Colonic mucosa (tissue), 4 donors: Measurements from ENCODE around the gene EPC1. TPM values are rescaled to one million over a fixed set of nuclear protein-coding genes. Genes with fewer than 3 reads are reported as not detected.

Source experiments
- DNase-seq: peaks from one replicate; pipeline ENCODE4 v3.0.0-alpha.2; 2020
- H3K27ac ChIP-seq: fragments of 200-600 bp; one replicate; pipeline ENCODE4 v1.8.0; 2021
- H3K27me3 ChIP-seq: fragments of 200-600 bp; one replicate; pipeline ENCODE4 v1.8.0; 2021
- H3K36me3 ChIP-seq: fragments of 200-600 bp; one replicate; pipeline ENCODE4 v1.8.0; 2021
- H3K4me1 ChIP-seq: fragments of 200-600 bp; one replicate; pipeline ENCODE4 v1.8.0; 2021; ENCODE audit warnings: mild to moderate bottlenecking
- H3K4me3 ChIP-seq: fragments of 200-600 bp; one replicate; pipeline ENCODE4 v1.8.0; 2021
- H3K9ac ChIP-seq, 2 donors: one replicate each; pipeline ENCODE4 v1.7.0; 2013; ENCODE audit warnings: control low read depth in 2 of 2, low read depth in 2 of 2, low read length in 2 of 2
- H3K9me3 ChIP-seq: fragments of 200-600 bp; one replicate; pipeline ENCODE4 v1.8.0; 2021
- CTCF ChIP-seq: fragments of 200-600 bp; IDR thresholded peaks from one replicate; pipeline ENCODE4 v1.8.0; 2022; ENCODE audit warnings: antibody characterized with exemption, mild to moderate bottlenecking
- intact Hi-C: fragments of 100-400 bp; cut with DNase I; formaldehyde crosslinking; loops from one replicate; pipeline ENCODE4 v1.14.1; 2022
- total RNA-seq, 2 donors: library from RNA; stranded (reverse); fragmentation: NEBNext Ultra II Directional in 1 of 2; extraction: Animal tissue kit (Norgen Biotek cat#: 25700) in 1 of 2; gene quantifications; one replicate each; pipeline ENCODE4 v1.2.1, GENCODE V29; 2021
- donor health status: healthy.
- donor health status: DM: no; HTN: no; CAD: no.
- donor health status: DM: no; HTN: no; CAD: no.

The EPC1 gene
- total RNA-seq, 2 donors from 2014 or later: 24.5 to 30.9 TPM

- intact Hi-C loops: no loop called here
- DNase-seq: no peak
- TF ChIP-seq CTCF: no peak
- Histone ChIP-seq H3K36me3 (peaks cover 11% of the 10 kb centered on the region), H3K9me3 (no peaks in the 10 kb centered on the region), H3K27ac (no peak overlapping the region), H3K9ac (no peak overlapping the region), H3K4me3 (no peak overlapping the region), H3K27me3 (no peaks in the 10 kb centered on the region), H3K4me1 (no peaks in the 10 kb centered on the region)
These were observed 80.4 kb downstream of the EPC1 start for GRCh38 chr10:32266566-32266965.

GRCh38 chr10:32265756-32266155 is 81.2 kb downstream of the EPC1 start:
- TF ChIP-seq CTCF: no peak
- Histone ChIP-seq H3K27me3 (no peaks in the 10 kb centered on the region), H3K4me1 (no peaks in the 10 kb centered on the region), H3K36me3 (peaks cover 6% of the 10 kb centered on the region), H3K9ac (no peak overlapping the region), H3K4me3 (no peak overlapping the region), H3K27ac (no peak overlapping the region), H3K9me3 (no peaks in the 10 kb centered on the region)
- intact Hi-C loops: no loop called here
- no peak for DNase-seq

GRCh38 chr10:32263300-32263699 is 83.7 kb downstream of the EPC1 start:
- H3K9ac ChIP-seq: no peak overlapping the region
- H3K27me3 ChIP-seq: no peaks in the 10 kb centered on the region
- no peaks in the 10 kb centered on the region for H3K4me1 ChIP-seq
- no peak for TF ChIP-seq CTCF
- DNase-seq: no peak
- no peak overlapping the region for H3K27ac ChIP-seq
- H3K36me3 ChIP-seq: no peaks in the 10 kb centered on the region
- no peak overlapping the region for H3K4me3 ChIP-seq
- intact Hi-C loops: no loop called here
- no peaks in the 10 kb centered on the region for H3K9me3 ChIP-seq

- intact Hi-C loops: loop anchor here (5.0 kb wide), 1 partner anchor 88 kb away; the partner anchor contains the start of gene EPC1
- no peaks in the 10 kb centered on the region for H3K4me1 ChIP-seq
These were observed 87.4 kb downstream of the EPC1 start for GRCh38 chr10:32259551-32259950.

GRCh38 chr10:32256613-32257437 is 90.1 kb downstream of the EPC1 start:
- Histone ChIP-seq H3K4me3 (no peak overlapping the region), H3K36me3 (no peaks in the 10 kb centered on the region), H3K9me3 (no peaks in the 10 kb centered on the region), H3K9ac (no peak overlapping the region), H3K4me1 (no peaks in the 10 kb centered on the region), H3K27ac (no peak overlapping the region), H3K27me3 (no peaks in the 10 kb centered on the region)
- TF ChIP-seq CTCF: peak; percentile 82
- DNase-seq: peak; percentile 73
- intact Hi-C loops: loop anchor here (5.0 kb wide), 1 partner anchor 90 kb away; the partner anchor contains the start of gene EPC1

More at GRCh38 chr10:32259551-32259950, 87.4 kb downstream of the EPC1 start:
- Histone ChIP-seq H3K36me3 (no peaks in the 10 kb centered on the region), H3K27ac (no peak overlapping the region), H3K9ac (no peak overlapping the region), H3K4me3 (no peak overlapping the region), H3K9me3 (no peaks in the 10 kb centered on the region), H3K27me3 (no peaks in the 10 kb centered on the region)
- TF ChIP-seq CTCF: no peak
- no peak for DNase-seq
